K562 (cell line): ENCODE measurements around the gene RHOC. TPM values are rescaled to one million over a fixed set of nuclear protein-coding genes. Genes with fewer than 3 reads are reported as not detected.

Experiments
- ATAC-seq: fragments of 200-7000 bp; cut with Tn5 transposase; 3 replicates; pipeline ENCODE4 v1.9.1; 2020; ENCODE audit warnings: moderate library complexity
- BruUV-seq: library from RNA; stranded (reverse); fragments of 400-500 nt; replicated peaks from 2 replicates; lab custom pipeline; 2021; lab: Mats Ljungman, UMichigan
- CTCF ChIA-PET: fragments of 300-600 bp; formaldehyde crosslinking; extraction: SDS; loops from one replicate; lab custom pipeline; 2021; ENCODE audit warnings: low intra/inter-chr PET ratio; lab: Yijun Ruan, JAX
- POLR2A ChIA-PET: fragments of 300-600, 350-650 bp; sonication (Branson Sonifier 250); formaldehyde crosslinking; extraction: SDS; loops from one replicate; lab custom pipeline; 2021; ENCODE audit warnings: antibody characterized with exemption, inconsistent platforms; lab: Yijun Ruan, JAX
- DNase-seq, 4 experiments: peaks; one replicate each; pipeline versions ENCODE4 v3.0.0 to v3.0.0-alpha.2; 2011 to 2018; ENCODE audit warnings: low spot score in 3 of 4, mixed read lengths in 3 of 4; ENCODE audit errors: extremely low read depth in 1 of 4
- FAIRE-seq: peaks from 2 replicates; lab custom pipeline; 2011; peaks lifted over from hg19 to GRCh38; lab: Jason Lieb, UNC
- H2AFZ ChIP-seq: 2 replicates; pipeline ENCODE4 v1.6.0; 2011; ENCODE audit warnings: low read depth, low read length, control low read depth, inconsistent platforms
- H3K27ac ChIP-seq: fragments of 200-600 bp; 3 replicates; pipeline ENCODE4 v1.8.0; 2011; ENCODE audit warnings: low read depth, mild to moderate bottlenecking, control low read depth, inconsistent platforms, low read length, moderate library complexity, mixed read lengths; ENCODE audit errors: extremely low read depth
- H3K27me3 ChIP-seq, 2 experiments: fragments of 300-600 bp in 1 of 2; 2 replicates in 1 of 2; 3 replicates in 1 of 2; pipeline versions ENCODE4 v1.6.0 to v1.8.0; 2011; ENCODE audit warnings: inconsistent platforms in 2 of 2, low read length in 2 of 2, mild to moderate bottlenecking in 1 of 2, mixed read lengths in 1 of 2, moderate library complexity in 1 of 2; ENCODE audit not compliant: control insufficient read depth in 2 of 2, insufficient read depth in 2 of 2
- H3K36me3 ChIP-seq: fragments of 300-600 bp; 3 replicates; pipeline ENCODE4 v1.8.0; 2011; ENCODE audit warnings: mild to moderate bottlenecking, low read length, inconsistent platforms; ENCODE audit not compliant: control insufficient read depth, insufficient read depth
- H3K4me1 ChIP-seq, 2 experiments: fragments of 200-600 bp in 1 of 2; replicated peaks in 1 of 2; 2 replicates in 1 of 2; 3 replicates in 1 of 2; pipeline versions ENCODE4 v1.5.1 to v1.8.0; 2011; ENCODE audit warnings: inconsistent platforms in 2 of 2, low read length in 2 of 2, mild to moderate bottlenecking in 1 of 2, mixed read lengths in 1 of 2, moderate library complexity in 1 of 2; ENCODE audit not compliant: control insufficient read depth in 2 of 2, insufficient read depth in 2 of 2
- H3K4me2 ChIP-seq: 2 replicates; pipeline ENCODE4 v1.6.1; 2011; ENCODE audit warnings: low read length, control low read depth, inconsistent platforms, mixed read lengths; ENCODE audit not compliant: insufficient read depth
- H3K4me3 ChIP-seq: fragments of 200-600 bp; sonication (generic), shearing (Covaris generic); 2 replicates; pipeline ENCODE4 v1.5.1; 2016; ENCODE audit warnings: control low read depth, inconsistent platforms
- H3K79me2 ChIP-seq: fragments of 200-600 bp; 3 replicates; pipeline ENCODE4 v1.8.0; 2011; ENCODE audit warnings: low read length, inconsistent platforms; ENCODE audit not compliant: control insufficient read depth, insufficient read depth
- H3K9ac ChIP-seq, 2 experiments: 2 replicates each; pipeline versions ENCODE4 v1.6.0 to v1.6.1; 2011; ENCODE audit warnings: low read depth in 2 of 2, low read length in 2 of 2, control low read depth in 1 of 2, inconsistent platforms in 1 of 2, mild to moderate bottlenecking in 1 of 2, mixed read lengths in 1 of 2; ENCODE audit not compliant: insufficient read depth in 1 of 2
- H3K9me1 ChIP-seq: one replicate; pipeline ENCODE4 v1.6.0; 2011; ENCODE audit warnings: inconsistent platforms, mild to moderate bottlenecking, low read length, moderate library complexity; ENCODE audit not compliant: control insufficient read depth, insufficient read depth
- H3K9me3 ChIP-seq: replicated peaks from 2 replicates; pipeline ENCODE4 v1.5.1; 2011; ENCODE audit warnings: low read depth, low read length, inconsistent platforms; ENCODE audit not compliant: control insufficient read depth, insufficient read depth
- H4K20me1 ChIP-seq: replicated peaks from 2 replicates; pipeline ENCODE4 v1.6.1; 2011; ENCODE audit warnings: low read length, inconsistent platforms, mixed read lengths; ENCODE audit not compliant: control insufficient read depth, insufficient read depth
- POLR2G ChIP-seq: fragments of 200-400 bp; formaldehyde crosslinking; IDR thresholded peaks from 2 replicates; pipeline ENCODE4 v1.6.1; 2017; ENCODE audit warnings: low read depth, mild to moderate bottlenecking, antibody characterized with exemption, low read length, moderate library complexity
- VEZF1 ChIP-seq: fragments of 200-800 bp; sonication (Bioruptor generic); IDR thresholded peaks from 2 replicates; pipeline ENCODE4 v1.6.1; 2017; ENCODE audit warnings: missing genetic modification characterization, missing compliant biosample characterization
- ZNF408 ChIP-seq: fragments of 250-450 bp; sonication (Bioruptor Pico); IDR thresholded peaks from 2 replicates; pipeline ENCODE4 v1.4.0; 2020; ENCODE audit warnings: low read depth, mild to moderate bottlenecking, moderate library complexity
- ZNF41 ChIP-seq: fragments of 250-450 bp; sonication (Bioruptor Pico); conservative IDR thresholded peaks from 2 replicates; pipeline ENCODE4 v1.4.0; 2020; ENCODE audit warnings: mild to moderate bottlenecking
- ZNF589 ChIP-seq: fragments of 200-800 bp; sonication (Bioruptor generic); IDR thresholded peaks from 2 replicates; pipeline ENCODE4 v1.6.1; 2016; ENCODE audit warnings: low read depth, missing genetic modification characterization, missing compliant biosample characterization
- WGBS: fragments of 100-300 bp; shearing (Covaris generic); methylation state at CpG from one replicate; pipeline ENCODE4 v1.1.6; 2016; ENCODE audit warnings: low coverage, mixed read lengths; ENCODE audit not compliant: insufficient coverage; ENCODE audit errors: missing lambda C conversion rate; 5-methylcytosine and 5-hydroxymethylcytosine counted together
- in situ Hi-C: fragments of 300-500 bp; cut with MboI; formaldehyde crosslinking; loops from 4 replicates; pipeline ENCODE4 v1.15.0; 2018; ENCODE audit warnings: inconsistent platforms, mixed read lengths
- intact Hi-C: fragments of 100-400 bp; cut with micrococcal nuclease; formaldehyde crosslinking; loops from 2 replicates; pipeline ENCODE4 v1.14.2; 2022
- polyA plus RNA-seq, 8 experiments: library from polyadenylated mRNA; depleted of rRNA in 4 of 8; stranded (reverse) in 5 of 8; unstranded in 3 of 8; fragments of >200 nt; fragmentation: Nextera tagmentation in 2 of 8; fragmentation: Illumina TruSeq in 1 of 8; extraction: Ambion mirVana in 2 of 8; extraction: Trizol in 1 of 8; gene quantifications; 2 replicates each; pipeline versions ENCODE4 v1.2.1 to v1.2.3, GENCODE V29; 2011 to 2014; ENCODE audit warnings: inconsistent platforms in 1 of 8, missing spikeins in 1 of 8
- total RNA-seq, 7 experiments: library from RNA; depleted of rRNA in 6 of 7; stranded (reverse); fragments of >200 nt in 6 of 7; fragmentation: Illumina TruSeq in 2 of 7; extraction: Trizol in 2 of 7; gene quantifications; 2 replicates each; pipeline versions ENCODE4 v1.2.1 to v1.2.3, GENCODE V29; 2011 to 2021; ENCODE audit warnings: low replicate concordance in 1 of 7

The RHOC gene
- total and polyA plus RNA-seq, 9 of the 15 experiments (the other 6 are each of a cell fraction or from before 2014, with no cell fraction given) = 35.2 to 364 (median 204) TPM

GRCh38 chr1:112694363-112694929 is 12.5 kb downstream of the RHOC start:
- Histone ChIP-seq H3K4me2 (no peak overlapping the region), H3K79me2 (peaks cover 9% of the 10 kb centered on the region; the same call in 2 of the 3 replicates), H4K20me1 (no peaks in the 10 kb centered on the region), H3K27me3 (no peaks in the 10 kb centered on the region), H3K36me3 (peaks cover 88% of the 10 kb centered on the region), H3K9me1 (peaks cover 8% of the 10 kb centered on the region), H2AFZ (no peak overlapping the region), H3K4me3 (no peak overlapping the region), H3K9ac (no peak overlapping the region), H3K27ac (no peak overlapping the region), H3K4me1 (peaks cover 32 to 44% of the 10 kb centered on the region in 2 experiments), H3K9me3 (no peaks in the 10 kb centered on the region)
- DNase-seq = no peak
- no peak for FAIRE-seq
- ChIA-PET POLR2A (interaction anchor here (0.8 to 8.7 kb wide), 4 partner anchors 10 to 59 kb away, joined by 3 to 104 read pairs (median 4); partner anchors contain the start of gene MOV10), CTCF (no interaction called here)
- no peak for ATAC-seq
- WGBS = 99% methylated on average over 13 of the region's 15 CpGs
- TF ChIP-seq VEZF1 (CRISPR knock-in tag) = no peak
- no peak for TF ChIP-seq ZNF408 (CRISPR knock-in tag)
- TF ChIP-seq POLR2G = 0 out of 2 replicates have a peak, but pooled peaks have one; percentile 14
- no peak for TF ChIP-seq ZNF41 (CRISPR knock-in tag)
- TF ChIP-seq ZNF589 (CRISPR knock-in tag) = no peak
- BruUV-seq = no TSS peak
- intact Hi-C loops = no loop called here
- in situ Hi-C loops = no loop called here
